Measurements from ENCODE around the gene GPAT3.
"Not testable (repeated sequence)": the region's sequence is repeated elsewhere in the genome, so short reads cannot be mapped to it uniquely, and the experiment has no call there.

GPAT3 gene

GRCh38 chr4:83569987-83570386 lies 34.1 kb downstream of the GPAT3 start:
- ChIA-PET CTCF (no interaction called here), POLR2A (no interaction called here)
- DNase-seq (ENCODE audit: low read depth, low spot score), result no peak
- no peak overlapping the region for H3K4me3 ChIP-seq (ENCODE audit: low read depth, low read length)
- TF ChIP-seq CTCF (IDR thresholded peaks at IDR 0.05; ENCODE audit: insufficient read depth, low read length, missing control alignments), result no peak

- ChIA-PET CTCF (no interaction called here), POLR2A (no interaction called here)
- no peak for TF ChIP-seq CTCF (IDR thresholded peaks at IDR 0.05; ENCODE audit: insufficient read depth, low read length, missing control alignments)
- DNase-seq (ENCODE audit: low read depth, low spot score), result no peak
- no peak overlapping the region for H3K4me3 ChIP-seq (ENCODE audit: low read depth, low read length)
These were observed 36.9 kb downstream of the GPAT3 start for GRCh38 chr4:83572848-83573247.

- TF ChIP-seq CTCF (IDR thresholded peaks at IDR 0.05; ENCODE audit: insufficient read depth, low read length, missing control alignments), result no peak
- no peak for DNase-seq (ENCODE audit: low read depth, low spot score)
- POLR2A ChIA-PET, result no interaction called here
- CTCF ChIA-PET, result no interaction called here
- no peak overlapping the region for H3K4me3 ChIP-seq (ENCODE audit: low read depth, low read length)
These were observed 38.3 kb downstream of the GPAT3 start for GRCh38 chr4:83574247-83574646.

- CTCF ChIA-PET; H3K4me3 ChIP-seq (ENCODE audit: low read depth, low read length); DNase-seq (ENCODE audit: low read depth, low spot score); POLR2A ChIA-PET: not testable (repeated sequence)
These were observed 40.3 kb downstream of the GPAT3 start for GRCh38 chr4:83576237-83576636.

GRCh38 chr4:83581411-83582288 lies 45.7 kb downstream of the GPAT3 start:
- TF ChIP-seq CTCF (IDR thresholded peaks at IDR 0.05; ENCODE audit: insufficient read depth, low read length, missing control alignments), result no peak
- no peak overlapping the region for H3K4me3 ChIP-seq (ENCODE audit: low read depth, low read length)
- ChIA-PET POLR2A (no interaction called here), CTCF (no interaction called here)
- no peak for DNase-seq (ENCODE audit: low read depth, low spot score)

GRCh38 chr4:83582289-83582785 lies 46.4 kb downstream of the GPAT3 start:
- no peak for DNase-seq (ENCODE audit: low read depth, low spot score)
- ChIA-PET CTCF (no interaction called here), POLR2A (no interaction called here)
- no peak overlapping the region for H3K4me3 ChIP-seq (ENCODE audit: low read depth, low read length)
- TF ChIP-seq CTCF (IDR thresholded peaks at IDR 0.05; ENCODE audit: insufficient read depth, low read length, missing control alignments), result no peak

- DNase-seq (ENCODE audit: low read depth, low spot score), result no peak
- H3K4me3 ChIP-seq (ENCODE audit: low read depth, low read length), result no peak overlapping the region
- ChIA-PET POLR2A (no interaction called here), CTCF (no interaction called here)
- no peak for TF ChIP-seq CTCF (IDR thresholded peaks at IDR 0.05; ENCODE audit: insufficient read depth, low read length, missing control alignments)
These were observed 50.1 kb downstream of the GPAT3 start for GRCh38 chr4:83585982-83586508.
